ENCODE data around the gene CNN2.

The CNN2 gene

GRCh38 chr19:1025960-1026782 is at the start of gene CNN2:
TSS of gene CNN2 (plus strand) at chr19:1026608. CDS start at chr19:1026662, 54 bp downstream.
- TF ChIP-seq GATA3 (IDR thresholded peaks at IDR 0.05; ENCODE audit: low read depth, low read length) (no peak), GATA2 (IDR thresholded peaks at IDR 0.05; ENCODE audit: low read depth, low read length) (no peak)

DNA sequence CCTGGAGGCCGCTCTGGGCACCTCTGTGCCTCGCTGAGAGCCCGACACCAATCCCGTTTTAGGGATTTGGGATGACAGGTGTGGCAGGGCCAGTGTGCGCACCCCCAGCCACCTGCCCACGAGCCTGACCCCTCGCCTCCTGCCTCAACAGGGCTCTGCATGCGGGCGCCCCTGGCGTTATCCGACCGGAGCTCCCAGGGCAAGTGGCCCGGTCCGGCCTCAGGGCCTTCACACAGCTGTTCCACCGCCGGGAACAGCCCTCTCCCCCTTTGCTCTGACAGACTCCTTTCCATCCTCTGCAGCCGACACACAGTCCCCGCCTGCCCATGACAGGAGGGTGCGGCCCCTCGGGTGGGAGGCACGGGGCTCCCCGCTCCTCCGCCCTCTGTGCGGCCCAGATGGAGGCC is 49.3 kb upstream of the CNN2 start:
- TF ChIP-seq GATA3 (IDR thresholded peaks at IDR 0.05; ENCODE audit: low read depth, low read length) (no peak), GATA2 (IDR thresholded peaks at IDR 0.05; ENCODE audit: low read depth, low read length) (no peak)

- TF ChIP-seq GATA3 (IDR thresholded peaks at IDR 0.05; ENCODE audit: low read depth, low read length) (no peak), GATA2 (IDR thresholded peaks at IDR 0.05; ENCODE audit: low read depth, low read length) (no peak)
Observed at GRCh38 chr19:979318-979741, 47.1 kb upstream of the CNN2 start.

GRCh38 chr19:980133-980998 is 46.0 kb upstream of the CNN2 start:
- TF ChIP-seq GATA2 (IDR thresholded peaks at IDR 0.05; ENCODE audit: low read depth, low read length) (no peak), GATA3 (IDR thresholded peaks at IDR 0.05; ENCODE audit: low read depth, low read length) (no peak)

GRCh38 chr19:982567-983170 is 43.7 kb upstream of the CNN2 start:
- no peak for TF ChIP-seq GATA3 (IDR thresholded peaks at IDR 0.05; ENCODE audit: low read depth, low read length)
- no peak for TF ChIP-seq GATA2 (IDR thresholded peaks at IDR 0.05; ENCODE audit: low read depth, low read length)

GRCh38 chr19:984165-984967 is 42.0 kb upstream of the CNN2 start, which contains the start of gene WDR18:
TSS of gene WDR18 (plus strand) at chr19:984345. CDS start at chr19:984354, 9 bp downstream.
- TF ChIP-seq GATA3 (IDR thresholded peaks at IDR 0.05; ENCODE audit: low read depth, low read length) (no peak), GATA2 (IDR thresholded peaks at IDR 0.05; ENCODE audit: low read depth, low read length) (no peak)

DNA sequence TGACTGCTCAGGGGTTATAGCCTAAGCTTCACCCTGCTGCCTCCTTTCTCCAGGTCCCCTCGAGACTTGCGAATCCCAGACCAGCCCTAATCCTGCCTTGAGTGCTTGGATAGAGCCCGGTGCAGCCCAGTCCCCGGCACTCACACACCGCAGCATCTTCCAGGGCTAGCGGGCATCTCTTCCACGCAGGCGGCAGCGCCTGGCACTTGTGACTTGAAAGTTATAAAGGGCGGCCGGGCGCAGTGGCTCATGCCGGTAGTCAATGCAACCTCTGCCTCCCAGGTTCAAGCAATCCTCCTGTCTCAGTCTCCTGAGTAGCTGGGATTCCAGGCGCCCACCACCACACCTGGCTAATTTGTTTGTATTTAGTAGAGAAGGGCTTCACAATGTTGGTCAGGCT is 40.3 kb upstream of the CNN2 start:
- TF ChIP-seq GATA3 (IDR thresholded peaks at IDR 0.05; ENCODE audit: low read depth, low read length), result no peak
- no peak for TF ChIP-seq GATA2 (IDR thresholded peaks at IDR 0.05; ENCODE audit: low read depth, low read length)

GRCh38 chr19:988081-988480 is 38.3 kb upstream of the CNN2 start:
- TF ChIP-seq GATA3 (IDR thresholded peaks at IDR 0.05; ENCODE audit: low read depth, low read length) (no peak), GATA2 (IDR thresholded peaks at IDR 0.05; ENCODE audit: low read depth, low read length) (no peak)

GRCh38 chr19:988510-988909 is 37.9 kb upstream of the CNN2 start:
- TF ChIP-seq GATA3 (IDR thresholded peaks at IDR 0.05; ENCODE audit: low read depth, low read length), result no peak

DNA sequence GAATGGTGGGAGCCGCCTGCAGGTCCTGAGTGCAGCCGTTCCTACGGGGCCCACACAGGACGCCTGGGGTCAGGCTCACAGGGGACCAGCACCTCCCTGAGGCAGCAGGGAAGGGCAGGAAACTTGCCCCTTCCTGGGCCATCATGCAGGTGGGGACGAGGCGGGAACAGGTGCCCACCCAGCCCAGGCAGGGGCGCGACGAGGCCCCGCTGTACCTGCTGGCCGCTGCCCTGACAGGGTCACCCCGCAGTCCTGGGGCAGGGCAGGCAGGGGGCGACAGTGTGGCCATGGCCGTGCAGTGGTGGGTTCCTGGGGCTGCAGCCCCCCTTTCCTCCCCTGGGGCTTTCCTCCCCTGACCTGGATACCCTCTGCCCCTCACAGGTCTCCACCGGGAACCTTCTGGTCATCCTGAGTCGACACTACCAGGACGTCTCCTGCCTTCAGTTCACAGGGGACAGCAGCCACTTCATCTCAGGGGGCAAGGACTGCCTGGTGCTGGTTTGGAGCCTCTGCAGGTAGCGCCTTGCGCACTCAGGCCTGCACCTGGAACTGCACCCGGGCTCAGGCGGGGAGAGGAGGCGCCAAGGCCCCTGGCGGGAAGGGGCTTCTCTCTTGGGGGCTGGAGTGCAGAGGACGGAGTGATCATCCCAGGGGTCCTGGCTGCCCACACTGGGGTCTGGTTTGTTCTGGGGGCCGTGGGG is 36.9 kb upstream of the CNN2 start:
- TF ChIP-seq GATA2 (IDR thresholded peaks at IDR 0.05; ENCODE audit: low read depth, low read length) (no peak), GATA3 (IDR thresholded peaks at IDR 0.05; ENCODE audit: low read depth, low read length) (no peak)

DNA sequence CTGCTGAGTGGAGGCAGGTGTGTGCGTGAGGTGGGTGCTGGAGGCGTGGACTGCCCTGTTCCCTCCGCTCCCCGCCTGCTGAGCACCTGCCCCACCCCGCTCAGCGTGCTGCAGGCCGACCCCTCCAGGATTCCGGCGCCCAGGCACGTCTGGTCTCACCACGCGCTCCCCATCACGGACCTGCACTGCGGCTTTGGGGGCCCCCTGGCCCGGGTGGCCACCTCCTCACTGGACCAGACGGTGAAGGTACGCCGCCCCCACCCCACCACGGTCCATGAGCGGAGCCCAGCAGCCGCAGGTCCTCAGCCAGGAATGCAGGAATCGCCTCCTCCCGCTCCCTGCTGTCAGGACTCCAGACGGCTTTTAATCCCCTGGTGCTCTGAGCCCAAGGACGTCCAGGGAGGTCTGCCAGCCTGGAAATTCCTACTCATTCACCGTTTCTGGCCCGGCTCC is 36.3 kb upstream of the CNN2 start:
- TF ChIP-seq GATA3 (IDR thresholded peaks at IDR 0.05; ENCODE audit: low read depth, low read length), result no peak
- no peak for TF ChIP-seq GATA2 (IDR thresholded peaks at IDR 0.05; ENCODE audit: low read depth, low read length)

- no peak for TF ChIP-seq GATA2 (IDR thresholded peaks at IDR 0.05; ENCODE audit: low read depth, low read length)
- TF ChIP-seq GATA3 (IDR thresholded peaks at IDR 0.05; ENCODE audit: low read depth, low read length), result no peak
Observed at GRCh38 chr19:990746-991145, 35.7 kb upstream of the CNN2 start.
